LNCaP clone FGC (cell line): ENCODE measurements around the gene ARHGEF28.
A peak's percentile ranks its signal among the peaks of the same experiment; 100 is the strongest.

Experiments used
- DNase-seq: peaks from one replicate; pipeline ENCODE4 v3.0.0-alpha.2; 2011; ENCODE audit warnings: low read depth
- H3K4me3 ChIP-seq: 2 replicates; pipeline ENCODE4 v1.5.1; 2011; ENCODE audit warnings: mild to moderate bottlenecking, low read depth, low read length, control low read depth
- TF ChIP-seq, protein P1 (sequence below): IDR thresholded peaks from 2 replicates; pipeline ENCODE4 v1.5.1; 2012; ENCODE audit warnings: mild to moderate bottlenecking; ENCODE audit not compliant: control insufficient read depth, insufficient read depth; ENCODE audit errors: extremely low read depth

ARHGEF28 gene

DNA sequence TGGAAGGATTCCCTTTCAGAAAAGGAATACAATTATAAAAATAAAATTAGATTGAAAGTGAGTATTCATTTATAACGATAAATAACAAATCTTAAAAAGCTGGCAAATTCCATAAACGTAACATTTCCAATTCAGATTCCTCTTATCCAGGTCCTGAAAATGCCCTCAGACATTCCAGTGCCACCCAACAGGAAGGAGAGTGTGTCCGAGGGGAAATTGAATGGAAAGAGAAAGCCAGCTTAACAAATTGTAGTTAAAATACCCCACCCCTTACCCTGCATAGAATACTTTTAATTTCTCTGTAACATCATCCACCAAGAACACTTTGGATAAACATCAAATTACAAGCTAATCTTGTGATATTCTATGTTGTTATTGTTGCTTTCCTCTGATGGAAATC, 72.0 kb downstream of the ARHGEF28 start:
- no peak for DNase-seq
- H3K4me3 ChIP-seq: no peak overlapping the region
- TF ChIP-seq, protein P1, sequence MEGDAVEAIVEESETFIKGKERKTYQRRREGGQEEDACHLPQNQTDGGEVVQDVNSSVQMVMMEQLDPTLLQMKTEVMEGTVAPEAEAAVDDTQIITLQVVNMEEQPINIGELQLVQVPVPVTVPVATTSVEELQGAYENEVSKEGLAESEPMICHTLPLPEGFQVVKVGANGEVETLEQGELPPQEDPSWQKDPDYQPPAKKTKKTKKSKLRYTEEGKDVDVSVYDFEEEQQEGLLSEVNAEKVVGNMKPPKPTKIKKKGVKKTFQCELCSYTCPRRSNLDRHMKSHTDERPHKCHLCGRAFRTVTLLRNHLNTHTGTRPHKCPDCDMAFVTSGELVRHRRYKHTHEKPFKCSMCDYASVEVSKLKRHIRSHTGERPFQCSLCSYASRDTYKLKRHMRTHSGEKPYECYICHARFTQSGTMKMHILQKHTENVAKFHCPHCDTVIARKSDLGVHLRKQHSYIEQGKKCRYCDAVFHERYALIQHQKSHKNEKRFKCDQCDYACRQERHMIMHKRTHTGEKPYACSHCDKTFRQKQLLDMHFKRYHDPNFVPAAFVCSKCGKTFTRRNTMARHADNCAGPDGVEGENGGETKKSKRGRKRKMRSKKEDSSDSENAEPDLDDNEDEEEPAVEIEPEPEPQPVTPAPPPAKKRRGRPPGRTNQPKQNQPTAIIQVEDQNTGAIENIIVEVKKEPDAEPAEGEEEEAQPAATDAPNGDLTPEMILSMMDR: no peak

DNA sequence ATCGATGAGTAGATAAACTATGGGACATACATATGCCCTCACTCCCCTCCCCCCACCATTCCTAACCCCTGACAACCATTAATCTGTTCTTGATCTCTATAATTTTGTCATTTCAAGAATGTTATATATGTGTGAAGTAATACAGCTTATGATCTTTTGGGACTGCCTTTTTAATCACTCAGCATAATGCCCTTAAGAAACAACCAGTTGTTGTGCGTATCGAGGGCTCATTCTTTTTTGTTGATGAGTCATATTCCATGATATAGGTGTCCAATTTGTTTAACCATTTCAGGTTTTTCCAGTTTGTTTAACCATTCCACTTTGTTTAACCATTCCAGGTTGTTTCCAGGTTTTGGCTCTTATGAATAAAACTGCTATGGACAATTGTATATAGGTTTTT, 75.6 kb downstream of the ARHGEF28 start:
- no peak overlapping the region for H3K4me3 ChIP-seq
- TF ChIP-seq, protein P1: no peak
- DNase-seq: peak; percentile 69

DNA sequence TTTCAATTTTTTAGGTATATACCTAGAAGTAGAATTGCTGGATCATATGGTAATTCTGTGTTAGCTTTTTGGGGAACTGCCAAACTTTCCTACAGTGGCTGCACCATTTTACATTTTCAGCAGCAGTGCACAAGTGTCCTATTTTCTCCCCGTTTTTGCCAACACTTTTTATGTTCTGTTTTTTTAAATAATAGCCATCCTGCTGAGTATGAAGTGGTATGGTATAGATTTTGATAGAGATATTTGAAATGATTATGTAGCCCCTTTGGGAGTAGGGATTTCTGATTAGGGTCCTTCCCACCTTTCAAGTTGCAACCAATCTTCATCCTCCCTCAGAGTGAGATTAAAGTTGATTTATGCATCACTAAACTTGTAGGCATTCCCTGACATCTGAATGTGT, 76.5 kb downstream of the ARHGEF28 start:
- TF ChIP-seq, protein P1: no peak
- DNase-seq: no peak
- no peak overlapping the region for H3K4me3 ChIP-seq

DNA sequence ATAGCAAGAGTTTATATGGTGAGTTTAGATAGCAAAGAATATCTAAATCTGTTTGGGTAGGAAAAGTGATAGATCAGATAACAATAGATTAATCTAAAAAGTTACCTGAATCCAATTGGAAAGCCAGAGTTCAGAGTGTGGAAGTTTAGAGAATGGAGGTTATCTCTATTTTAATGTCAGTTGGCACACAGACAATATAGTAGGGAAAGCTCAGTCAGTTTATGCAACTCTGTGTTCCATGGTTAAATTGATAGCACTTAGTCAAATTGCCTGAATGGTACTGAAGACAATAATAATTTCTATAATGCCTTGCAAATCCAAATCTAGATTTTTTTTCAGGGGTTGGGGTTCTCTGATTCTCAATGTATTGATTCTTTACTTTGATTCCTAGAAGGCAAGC, 77.0 kb downstream of the ARHGEF28 start:
- H3K4me3 ChIP-seq: no peak overlapping the region
- no peak for DNase-seq
- TF ChIP-seq, protein P1: no peak

DNA sequence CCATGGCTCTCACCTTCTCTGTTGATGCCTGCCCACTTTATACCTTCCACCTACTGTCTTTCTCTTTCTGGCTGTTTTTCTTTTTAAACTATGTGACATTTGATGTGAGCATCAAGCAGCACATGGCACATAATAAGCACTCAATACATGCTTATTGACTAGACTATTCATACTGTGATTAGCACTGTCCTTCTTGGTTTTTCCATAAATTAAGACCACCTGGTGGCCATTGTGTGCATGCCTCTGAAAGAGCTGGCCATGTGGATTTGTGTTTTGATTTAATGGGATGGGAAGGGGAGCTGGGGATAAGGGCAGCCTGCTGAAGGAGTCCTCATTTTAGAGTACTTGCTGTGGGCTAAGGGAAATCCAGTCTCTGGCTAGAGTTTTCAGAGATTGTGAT, 79.4 kb downstream of the ARHGEF28 start:
- DNase-seq: no peak
- no peak overlapping the region for H3K4me3 ChIP-seq
- TF ChIP-seq, protein P1: no peak

DNA sequence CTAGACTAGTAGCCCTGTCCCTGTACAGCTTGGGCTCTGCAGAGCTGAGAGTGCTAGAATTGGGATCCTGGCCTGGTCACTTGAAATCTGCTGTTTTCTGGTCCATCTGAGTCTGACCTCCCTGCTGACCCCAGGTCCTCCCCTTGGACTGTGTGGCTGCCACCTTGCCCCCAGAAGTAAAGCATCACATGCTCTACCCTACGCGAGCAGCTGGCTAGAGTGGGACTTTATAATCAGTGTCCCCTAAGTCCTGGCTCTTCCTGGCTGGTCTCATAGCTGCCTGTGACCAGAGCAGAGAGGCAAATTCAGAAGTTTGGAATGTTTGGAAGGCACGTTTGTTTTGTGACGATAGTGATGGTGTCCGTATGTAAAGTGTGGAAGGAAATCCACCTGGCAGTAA, 81.0 kb downstream of the ARHGEF28 start:
- TF ChIP-seq, protein P1: no peak
- H3K4me3 ChIP-seq: no peak overlapping the region
- no peak for DNase-seq

DNA sequence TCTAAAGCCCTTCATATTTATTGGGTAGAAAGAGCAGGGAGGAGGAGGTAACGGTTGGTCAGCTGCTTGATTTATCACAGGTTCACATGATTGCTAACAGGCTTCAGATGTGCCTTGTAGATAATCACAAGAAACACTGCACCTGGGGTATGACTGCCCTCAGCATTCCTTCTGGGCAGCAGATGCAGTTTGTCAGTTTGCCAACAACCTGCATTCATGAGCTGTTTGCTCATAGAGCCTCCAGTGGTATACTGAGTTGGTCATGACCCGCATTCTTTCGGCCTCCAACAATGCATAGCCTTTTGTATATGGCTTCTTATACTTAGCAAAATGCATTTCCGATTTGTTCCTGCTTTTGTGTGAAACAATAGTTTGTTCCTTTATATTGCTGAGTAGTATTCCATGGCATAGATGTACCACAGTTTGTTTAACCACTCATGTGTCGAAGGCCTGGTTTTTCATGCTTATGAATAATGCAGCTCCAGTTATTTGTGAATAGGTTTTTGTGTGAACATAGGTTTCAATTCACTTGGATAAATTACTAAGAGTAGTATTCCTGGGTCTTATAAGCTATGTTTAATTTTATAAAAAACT, 83.6 kb downstream of the ARHGEF28 start:
- H3K4me3 ChIP-seq: no peak overlapping the region
- TF ChIP-seq, protein P1: no peak
- no peak for DNase-seq
